Femur (tissue), 1 donor: Measurements from ENCODE around the gene SETBP1.

Source experiments
- DNase-seq: peaks from one replicate; pipeline ENCODE4 v3.0.0-alpha.2; 2017

Gene SETBP1

GRCh38 chr18:44680273-44681075 lies at the start of gene SETBP1:
SETBP1 (plus strand) TSS chr18:44680888; CDS start chr18:44701347, 20,459 bp downstream.
- peak; percentile 88 for DNase-seq

- DNase-seq, result no peak
Measured at GRCh38 chr18:44632469-44633145, 48.1 kb upstream of the SETBP1 start.

- DNase-seq, result no peak
Measured at GRCh38 chr18:44635546-44635945, 45.1 kb upstream of the SETBP1 start.

GRCh38 chr18:44636241-44636640 lies 44.4 kb upstream of the SETBP1 start:
- no peak for DNase-seq

- no peak for DNase-seq
Measured at GRCh38 chr18:44637210-44638033, 43.3 kb upstream of the SETBP1 start.

GRCh38 chr18:44638034-44638540 lies 42.6 kb upstream of the SETBP1 start:
- no peak for DNase-seq

GRCh38 chr18:44638811-44639210 lies 41.9 kb upstream of the SETBP1 start:
- no peak for DNase-seq

- DNase-seq, result no peak
Measured at GRCh38 chr18:44643004-44643403, 37.7 kb upstream of the SETBP1 start.

- no peak for DNase-seq
Measured at GRCh38 chr18:44651478-44651877, 29.2 kb upstream of the SETBP1 start.

GRCh38 chr18:44651918-44652572 lies 28.6 kb upstream of the SETBP1 start:
- no peak for DNase-seq

- DNase-seq, result no peak
Measured at GRCh38 chr18:44652722-44653121, 28.0 kb upstream of the SETBP1 start.

GRCh38 chr18:44654573-44654972 lies 26.1 kb upstream of the SETBP1 start:
- no peak for DNase-seq

- DNase-seq, result no peak
Measured at GRCh38 chr18:44655435-44655834, 25.3 kb upstream of the SETBP1 start.

GRCh38 chr18:44659771-44660170 lies 20.9 kb upstream of the SETBP1 start:
- DNase-seq, result no peak

- no peak for DNase-seq
Measured at GRCh38 chr18:44668270-44668975, 12.3 kb upstream of the SETBP1 start.

GRCh38 chr18:44671914-44672313 lies 8.8 kb upstream of the SETBP1 start:
- no peak for DNase-seq

GRCh38 chr18:44672506-44672905 lies 8.2 kb upstream of the SETBP1 start:
- DNase-seq, result no peak

GRCh38 chr18:44673256-44673880 lies 7.3 kb upstream of the SETBP1 start:
- DNase-seq, result no peak

- no peak for DNase-seq
Measured at GRCh38 chr18:44677933-44678332, 2.8 kb upstream of the SETBP1 start.

- DNase-seq, result no peak
Measured at GRCh38 chr18:44678725-44679055, 2.0 kb upstream of the SETBP1 start.

GRCh38 chr18:44679056-44679913 lies 1.4 kb upstream of the SETBP1 start:
- peak; percentile 92 for DNase-seq
